Stimulated activated CD4-positive, alpha-beta T cell treated with anti-CD3 and anti-CD28 coated beads, Interleukin-1b, Interleukin-23, amount 100 ng/mL, for 24 hours (primary cell): ENCODE data around the gene PSG6.
"Not testable (repeated sequence)": the region's sequence is repeated elsewhere in the genome, so short reads cannot be mapped to it uniquely, and the experiment has no call there.

ENCODE experiments used
- DNase-seq, 4 experiments: peaks; one replicate each; pipeline ENCODE4 v3.0.0-alpha.2; 2020; ENCODE audit warnings: low read depth in 4 of 4, low spot score in 1 of 4

The PSG6 gene

GRCh38 chr19:42917634-42918033 lies at the start of gene PSG6:
Gene PSG6, minus strand, starts transcription at chr19:42917894. Its CDS starts 102 bp downstream, at chr19:42917792.
- DNase-seq = not testable (repeated sequence)

- no peak for DNase-seq
Observed at GRCh38 chr19:42965176-42965575, 47.5 kb upstream of the PSG6 start.

- no peak for DNase-seq
Observed at GRCh38 chr19:42961119-42961518, 43.4 kb upstream of the PSG6 start.

GRCh38 chr19:42952126-42952525 lies 34.4 kb upstream of the PSG6 start:
- DNase-seq = not testable (repeated sequence)

- DNase-seq = not testable (repeated sequence)
Observed at GRCh38 chr19:42951476-42951875, 33.8 kb upstream of the PSG6 start.

- no peak for DNase-seq
Observed at GRCh38 chr19:42942187-42942789, 24.6 kb upstream of the PSG6 start.

- DNase-seq = not testable (repeated sequence)
Observed at GRCh38 chr19:42937107-42937506, 19.4 kb upstream of the PSG6 start, which contains the start of gene PSG7. Gene PSG7, minus strand, starts transcription at chr19:42937207. Its CDS starts 131 bp downstream, at chr19:42937076.

- DNase-seq = not testable (repeated sequence)
Observed at GRCh38 chr19:42934726-42935125, 17.0 kb upstream of the PSG6 start.

GRCh38 chr19:42934183-42934582 lies 16.5 kb upstream of the PSG6 start:
- not testable (repeated sequence) for DNase-seq

GRCh38 chr19:42933412-42933811 lies 15.7 kb upstream of the PSG6 start:
- not testable (repeated sequence) for DNase-seq

- not testable (repeated sequence) for DNase-seq
Observed at GRCh38 chr19:42932485-42933101, 14.9 kb upstream of the PSG6 start.

GRCh38 chr19:42930214-42930613 lies 12.5 kb upstream of the PSG6 start:
- DNase-seq = peak in 2 of 4 experiments; percentile 6 to 7

- DNase-seq = no peak
Observed at GRCh38 chr19:42928896-42929295, 11.2 kb upstream of the PSG6 start.

GRCh38 chr19:42926781-42927180 lies 9.1 kb upstream of the PSG6 start:
- no peak for DNase-seq

- not testable (repeated sequence) for DNase-seq
Observed at GRCh38 chr19:42923106-42923505, 5.4 kb upstream of the PSG6 start.

GRCh38 chr19:42920971-42921370 lies 3.3 kb upstream of the PSG6 start:
- not testable (repeated sequence) for DNase-seq

- no peak for DNase-seq
Observed at GRCh38 chr19:42919757-42920079, 2.0 kb upstream of the PSG6 start.

- not testable (repeated sequence) for DNase-seq
Observed at GRCh38 chr19:42919070-42919756, 1.5 kb upstream of the PSG6 start.

GRCh38 chr19:42918377-42919069 lies 829 bp upstream of the PSG6 start:
- DNase-seq = not testable (repeated sequence)

GRCh38 chr19:42916931-42917330 lies 763 bp downstream of the PSG6 start:
- DNase-seq = not testable (repeated sequence)

GRCh38 chr19:42913516-42913915 lies 4.2 kb downstream of the PSG6 start:
- not testable (repeated sequence) for DNase-seq

- DNase-seq = not testable (repeated sequence)
Observed at GRCh38 chr19:42912941-42913340, 4.8 kb downstream of the PSG6 start.
